Astrocyte of the hippocampus (primary cell): ENCODE measurements around the gene NAALADL1.
A peak's percentile ranks its signal among the peaks of the same experiment; 100 is the strongest.
"Not testable (repeated sequence)": the region's sequence is repeated elsewhere in the genome, so short reads cannot be mapped to it uniquely, and the experiment has no call there.

Experiments
- DNase-seq: peaks from one replicate; pipeline ENCODE4 v3.0.0; 2011; ENCODE audit warnings: low read depth, low spot score

NAALADL1 gene

GRCh38 chr11:65013888-65014725, 44.2 kb downstream of the NAALADL1 start, which contains the start of gene ARL2:
ARL2 (plus strand) TSS chr11:65014160; CDS start chr11:65014208, 48 bp downstream.
- DNase-seq: peak; percentile 96

GRCh38 chr11:65013130-65013887, 45.0 kb downstream of the NAALADL1 start:
- peak; percentile 94 for DNase-seq

- no peak for DNase-seq
Observed at GRCh38 chr11:65008873-65009272, 49.5 kb downstream of the NAALADL1 start.

GRCh38 chr11:65008016-65008415, 50.3 kb downstream of the NAALADL1 start:
- DNase-seq: no peak

DNA sequence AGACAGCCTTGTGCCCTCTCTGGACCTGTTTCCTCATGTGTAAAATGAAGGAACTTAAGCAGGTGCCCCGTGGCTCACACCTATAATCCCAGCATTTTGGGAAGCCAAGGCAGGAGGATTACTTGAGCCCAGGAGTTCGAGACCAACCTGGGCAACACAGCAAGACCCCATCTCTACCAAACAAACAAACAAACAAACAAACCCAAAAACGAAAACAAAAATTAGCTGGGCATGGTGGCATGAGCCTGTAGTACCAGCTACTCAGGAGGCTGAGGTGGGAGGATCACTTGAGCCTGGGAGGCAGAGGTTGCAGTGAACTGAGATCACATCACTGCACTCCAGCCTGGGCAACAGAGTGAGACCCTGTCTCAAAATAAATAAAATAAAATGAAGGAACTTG, 54.4 kb downstream of the NAALADL1 start:
- DNase-seq: not testable (repeated sequence)

DNA sequence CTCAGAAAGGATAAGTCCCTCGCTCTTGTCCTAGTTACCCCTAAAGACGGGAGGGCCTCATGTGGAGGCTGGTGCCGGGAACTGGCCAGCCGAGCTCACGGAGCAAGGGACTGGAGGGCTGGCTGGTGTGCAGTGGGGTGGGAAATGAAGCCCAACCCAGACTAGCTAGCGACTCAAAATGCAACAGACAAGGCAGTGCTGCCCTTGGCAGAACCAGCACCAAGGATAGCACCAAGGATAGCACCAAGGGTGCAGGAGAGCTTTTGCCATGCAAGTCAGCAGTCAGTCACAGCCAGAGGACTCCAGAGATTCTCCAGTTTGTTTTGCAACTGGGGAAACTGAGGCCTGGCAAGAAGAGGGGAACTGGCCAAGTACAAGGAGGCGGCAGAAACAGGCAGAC, 55.1 kb downstream of the NAALADL1 start:
- DNase-seq: peak; percentile 65

DNA sequence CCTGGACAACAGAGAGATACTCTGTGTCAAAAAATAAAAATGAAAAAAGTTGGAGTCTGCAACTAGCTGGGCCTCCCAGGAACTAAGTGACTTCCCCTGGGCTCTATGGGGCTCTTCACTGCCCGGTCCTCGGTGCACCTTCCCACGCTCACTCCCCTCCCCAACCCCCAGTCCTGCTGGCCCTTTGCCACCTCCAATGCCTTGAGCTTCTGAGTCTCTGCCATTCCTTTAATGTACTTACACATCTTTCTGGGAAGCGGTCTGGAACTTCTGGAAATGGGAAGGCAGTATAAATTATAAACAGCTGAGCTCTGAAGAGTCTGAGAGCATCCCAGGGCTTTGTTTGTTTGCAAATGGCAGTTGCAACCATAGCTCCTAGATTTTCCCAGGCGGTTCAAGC, 55.6 kb downstream of the NAALADL1 start:
- DNase-seq: no peak

GRCh38 chr11:64999478-64999877, 58.9 kb downstream of the NAALADL1 start:
- DNase-seq: no peak

DNA sequence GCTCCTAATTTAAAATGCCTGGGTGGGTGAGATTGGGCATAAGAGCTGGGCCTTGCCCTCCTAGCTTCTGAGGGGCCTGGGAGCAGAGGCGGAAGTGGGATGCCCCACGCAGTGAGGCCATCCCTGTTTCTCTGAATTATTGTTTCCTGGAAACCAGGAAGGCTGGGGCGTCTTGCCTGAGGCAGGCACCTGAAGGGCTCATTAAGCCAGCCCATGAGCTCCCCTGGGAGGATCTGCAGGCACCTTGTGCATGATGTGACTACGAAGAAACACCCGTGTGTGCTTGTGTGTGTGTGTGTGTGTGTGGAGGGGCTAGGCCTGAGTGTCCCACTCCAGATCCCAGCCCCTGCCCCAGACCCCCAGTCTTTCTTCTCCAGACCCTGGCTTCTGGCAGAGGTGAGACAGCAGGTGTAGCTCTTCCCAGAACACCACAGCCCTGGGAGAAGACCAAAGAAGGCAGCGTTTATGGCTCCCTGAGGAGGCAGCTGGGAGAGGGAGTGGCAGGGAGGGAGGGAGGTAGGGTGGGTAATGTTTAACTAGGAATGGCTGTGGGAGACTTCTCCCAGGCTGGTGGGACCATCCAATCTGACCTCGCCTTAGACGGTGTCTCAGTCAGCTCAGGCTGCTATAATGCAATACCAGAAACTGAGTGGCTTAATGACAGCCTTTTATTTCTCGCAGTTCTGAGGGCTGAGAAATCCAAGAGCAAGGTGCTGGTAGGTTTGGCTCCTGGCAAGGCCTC, 59.5 kb downstream of the NAALADL1 start:
- no peak for DNase-seq

DNA sequence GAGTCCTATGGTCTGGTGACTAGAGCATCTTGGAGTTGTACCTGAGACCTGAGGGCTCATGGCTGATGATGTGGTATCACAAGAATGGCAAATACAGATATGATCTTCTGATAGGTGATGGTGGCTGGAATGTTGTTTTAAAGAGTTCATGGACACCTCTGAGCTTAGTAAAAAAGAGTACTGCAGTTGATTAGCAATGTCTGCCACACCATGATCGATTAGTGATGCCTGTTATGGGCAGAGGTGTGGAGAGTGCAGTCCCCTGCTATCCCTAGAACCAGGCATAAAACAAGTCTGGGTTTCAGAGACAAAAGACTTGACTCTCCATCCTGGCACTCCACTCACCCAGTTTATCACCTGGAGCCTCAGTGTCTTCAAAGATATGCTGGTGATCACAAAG, 60.2 kb downstream of the NAALADL1 start:
- DNase-seq: no peak

- peak; percentile 60 for DNase-seq
Observed at GRCh38 chr11:64996710-64997380, 61.5 kb downstream of the NAALADL1 start, which contains the start of gene BATF2. BATF2 (minus strand) TSS chr11:64996971; CDS start chr11:64996914, 57 bp downstream.

DNA sequence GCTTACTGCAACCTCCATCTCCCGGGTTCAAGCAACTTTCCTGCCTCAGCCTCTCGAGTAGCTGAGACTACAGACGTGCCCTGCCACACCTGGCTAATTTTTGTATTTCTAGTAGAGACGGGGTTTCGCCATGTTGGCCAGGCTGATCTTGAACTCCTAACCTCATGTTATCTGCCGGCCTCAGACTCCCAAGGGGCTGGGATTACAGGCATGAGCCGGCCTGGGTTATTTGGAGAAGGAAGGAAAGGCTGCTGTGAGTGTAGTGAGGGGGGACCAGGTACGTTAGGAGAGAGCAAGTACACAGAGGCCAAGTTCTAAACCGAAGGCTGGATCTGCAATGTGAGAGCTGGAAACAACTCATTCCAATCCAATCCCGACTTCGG, 62.0 kb downstream of the NAALADL1 start:
- DNase-seq: no peak
